ENCODE results near the gene LTBP3.

The LTBP3 gene

DNA sequence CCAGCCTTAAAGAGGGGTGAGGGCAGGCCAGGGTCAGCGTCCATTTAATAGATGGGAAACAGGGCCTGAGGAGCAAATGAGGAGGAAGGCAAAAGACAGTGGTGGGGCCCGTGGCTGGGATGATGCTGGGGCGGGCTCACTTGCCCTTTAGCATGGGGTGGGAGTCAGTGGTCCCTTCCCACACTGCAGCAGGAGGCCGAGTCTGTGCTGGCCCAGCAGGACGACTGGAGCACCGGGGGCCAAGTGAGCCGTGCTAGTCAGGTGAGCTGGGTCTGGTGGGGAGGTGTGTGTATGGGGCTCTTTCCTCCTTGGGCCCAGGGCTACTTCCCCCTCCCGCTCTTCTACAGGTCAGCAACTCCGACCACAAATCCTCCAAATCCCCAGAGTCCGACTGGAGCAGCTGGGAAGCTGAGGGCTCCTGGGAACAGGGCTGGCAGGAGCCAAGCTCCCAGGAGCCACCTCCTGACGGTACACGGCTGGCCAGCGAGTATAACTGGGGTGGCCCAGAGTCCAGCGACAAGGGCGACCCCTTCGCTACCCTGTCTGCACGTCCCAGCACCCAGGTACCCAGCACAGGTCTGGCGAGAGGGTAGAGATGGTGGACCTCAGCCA, 20.4 kb downstream of the LTBP3 start:
- H3K14ac ChIP-seq (ENCODE audit: low read length): no peak overlapping the region
- H3K4ac ChIP-seq (ENCODE audit: low read depth, low read length): no peak overlapping the region
- H2BK120ac ChIP-seq (ENCODE audit: insufficient read depth, low read length, poor library complexity): no peak overlapping the region
- H4K91ac ChIP-seq (ENCODE audit: low read depth, low read length): no peak overlapping the region
- H3K79me2 ChIP-seq (ENCODE audit: control insufficient read depth, insufficient read depth, low read length, poor library complexity): peaks cover 3% of the 10 kb centered on the region
- no peak overlapping the region for H2BK12ac ChIP-seq (ENCODE audit: low read length)
- no peak overlapping the region for H3K4me2 ChIP-seq (ENCODE audit: low read length)
- peaks cover 52 to 57% of the 10 kb centered on the region in 2 experiments for H3K36me3 ChIP-seq (ENCODE audit: control insufficient read depth in 1 of 2, insufficient read depth in 2 of 2, low read length in 2 of 2)
- H3K27me3 ChIP-seq (ENCODE audit: insufficient read depth, low read length): peaks cover 4% of the 10 kb centered on the region
- no peak overlapping the region for H3K9ac ChIP-seq (ENCODE audit: low read length)
- peaks cover 16% of the 10 kb centered on the region for H3K79me1 ChIP-seq (ENCODE audit: low read length)
- no peak overlapping the region for H3K23ac ChIP-seq (ENCODE audit: low read length)
- no peak for DNase-seq
- H4K12ac ChIP-seq (ENCODE audit: low read depth, low read length): no peak overlapping the region
- H2AK5ac ChIP-seq (ENCODE audit: low read length): no peak overlapping the region
- H3K9me3 ChIP-seq (ENCODE audit: insufficient read depth, low read depth, low read length): peaks cover 2% of the 10 kb centered on the region
- H2BK5ac ChIP-seq (ENCODE audit: low read depth, low read length, poor library complexity): no peak overlapping the region
- no CpG with 5 or more reads among the region's 18 CpGs for WGBS (ENCODE audit: extremely low coverage, insufficient coverage, insufficient read length)
- H3K4me1 ChIP-seq (ENCODE audit: control insufficient read depth in 1 of 2, insufficient read depth in 2 of 2, low read length in 2 of 2): peaks cover 21 to 30% of the 10 kb centered on the region in 2 experiments
- H4K8ac ChIP-seq (ENCODE audit: low read depth, low read length): no peak overlapping the region
- no peak overlapping the region for H3K27ac ChIP-seq (ENCODE audit: low read depth, low read length)
- H3K4me3 ChIP-seq (ENCODE audit: low read depth, low read length): no peak overlapping the region
- no peak overlapping the region for H3K18ac ChIP-seq (ENCODE audit: low read length)
- no peak overlapping the region for H2AFZ ChIP-seq (ENCODE audit: insufficient read depth, low read length, poor library complexity)

DNA sequence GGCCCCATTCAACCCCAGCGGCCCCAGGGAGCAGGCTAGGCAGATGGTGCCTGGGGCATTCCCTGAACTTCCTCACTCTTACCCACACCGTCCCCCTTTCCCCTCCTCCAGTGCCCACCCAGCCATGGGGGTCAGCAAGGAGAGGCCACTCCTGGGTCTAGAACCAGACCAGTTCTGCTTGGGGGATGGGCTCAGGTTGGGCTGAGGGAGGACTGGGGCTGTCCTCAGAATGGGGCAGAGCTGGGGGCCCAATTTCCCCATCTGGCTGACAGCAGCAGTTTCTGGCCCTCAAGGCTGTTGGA, 20.9 kb downstream of the LTBP3 start:
- no peak overlapping the region for H2BK5ac ChIP-seq (ENCODE audit: low read depth, low read length, poor library complexity)
- no peak overlapping the region for H3K4ac ChIP-seq (ENCODE audit: low read depth, low read length)
- H3K79me1 ChIP-seq (ENCODE audit: low read length): peaks cover 16% of the 10 kb centered on the region
- no peak overlapping the region for H3K14ac ChIP-seq (ENCODE audit: low read length)
- peaks cover 57 to 62% of the 10 kb centered on the region in 2 experiments for H3K36me3 ChIP-seq (ENCODE audit: control insufficient read depth in 1 of 2, insufficient read depth in 2 of 2, low read length in 2 of 2)
- H2BK120ac ChIP-seq (ENCODE audit: insufficient read depth, low read length, poor library complexity): no peak overlapping the region
- H3K18ac ChIP-seq (ENCODE audit: low read length): no peak overlapping the region
- no peak overlapping the region for H3K4me3 ChIP-seq (ENCODE audit: low read depth, low read length)
- no peak overlapping the region for H4K8ac ChIP-seq (ENCODE audit: low read depth, low read length)
- no peak overlapping the region for H2BK12ac ChIP-seq (ENCODE audit: low read length)
- WGBS (ENCODE audit: extremely low coverage, insufficient coverage, insufficient read length): no CpG with 5 or more reads among the region's 2 CpGs
- H2AK5ac ChIP-seq (ENCODE audit: low read length): no peak overlapping the region
- no peak for DNase-seq
- peaks cover 3% of the 10 kb centered on the region for H3K79me2 ChIP-seq (ENCODE audit: control insufficient read depth, insufficient read depth, low read length, poor library complexity)
- H3K9me3 ChIP-seq (ENCODE audit: insufficient read depth, low read depth, low read length): peaks cover 2% of the 10 kb centered on the region
- H3K27me3 ChIP-seq (ENCODE audit: insufficient read depth, low read length): peaks cover 4% of the 10 kb centered on the region
- no peak overlapping the region for H3K23ac ChIP-seq (ENCODE audit: low read length)
- H3K27ac ChIP-seq (ENCODE audit: low read depth, low read length): no peak overlapping the region
- H3K4me2 ChIP-seq (ENCODE audit: low read length): no peak overlapping the region
- no peak overlapping the region for H4K12ac ChIP-seq (ENCODE audit: low read depth, low read length)
- H3K9ac ChIP-seq (ENCODE audit: low read length): no peak overlapping the region
- H2AFZ ChIP-seq (ENCODE audit: insufficient read depth, low read length, poor library complexity): no peak overlapping the region
- no peak overlapping the region for H4K91ac ChIP-seq (ENCODE audit: low read depth, low read length)
- peaks cover 21 to 30% of the 10 kb centered on the region in 2 experiments for H3K4me1 ChIP-seq (ENCODE audit: control insufficient read depth in 1 of 2, insufficient read depth in 2 of 2, low read length in 2 of 2)

DNA sequence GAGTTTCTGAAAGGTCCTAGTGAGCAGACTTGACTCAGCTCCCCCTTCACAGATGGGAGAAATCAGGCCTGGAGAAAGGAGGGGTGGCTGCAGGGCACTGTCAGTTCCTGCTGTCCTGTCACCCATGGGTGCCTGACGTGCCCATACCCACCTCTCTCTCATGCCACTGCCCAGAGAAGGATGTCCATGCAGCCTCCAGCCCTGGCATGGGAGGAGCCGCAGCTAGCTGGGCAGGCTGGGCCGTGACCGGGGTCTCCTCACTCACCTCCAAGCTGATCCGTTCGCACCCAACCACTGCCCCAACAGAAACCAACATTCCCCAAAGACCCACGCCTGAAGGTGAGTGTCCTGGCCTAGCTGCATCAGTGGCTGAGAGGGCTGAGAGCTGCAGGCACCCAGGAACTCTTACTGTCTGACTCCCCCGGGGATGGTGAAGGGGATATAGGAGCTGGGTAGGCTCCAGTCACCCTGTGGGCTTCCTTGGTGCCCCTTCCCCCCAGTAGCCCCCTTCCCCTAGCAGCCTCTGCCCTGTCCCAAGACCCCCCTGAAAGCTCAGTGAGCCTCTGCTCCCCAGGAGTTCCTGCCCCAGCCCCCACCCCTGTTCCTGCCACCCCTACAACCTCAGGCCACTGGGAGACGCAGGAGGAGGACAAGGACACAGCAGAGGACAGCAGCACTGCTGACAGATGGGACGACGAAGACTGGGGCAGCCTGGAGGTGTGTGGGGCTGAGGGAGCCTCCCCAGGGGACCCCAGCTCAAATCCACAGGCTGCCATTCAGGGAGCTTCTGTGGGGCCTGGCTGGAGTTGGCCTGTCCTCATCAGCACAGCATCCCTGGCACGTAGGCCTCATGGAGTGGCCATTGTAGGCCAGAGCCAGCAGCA, 21.5 kb downstream of the LTBP3 start:
- peaks cover 4% of the 10 kb centered on the region for H3K27me3 ChIP-seq (ENCODE audit: insufficient read depth, low read length)
- peaks cover 3% of the 10 kb centered on the region for H3K79me2 ChIP-seq (ENCODE audit: control insufficient read depth, insufficient read depth, low read length, poor library complexity)
- H2BK120ac ChIP-seq (ENCODE audit: insufficient read depth, low read length, poor library complexity): no peak overlapping the region
- no peak overlapping the region for H3K27ac ChIP-seq (ENCODE audit: low read depth, low read length)
- no peak overlapping the region for H3K9ac ChIP-seq (ENCODE audit: low read length)
- peaks cover 60 to 65% of the 10 kb centered on the region in 2 experiments for H3K36me3 ChIP-seq (ENCODE audit: control insufficient read depth in 1 of 2, insufficient read depth in 2 of 2, low read length in 2 of 2)
- H4K12ac ChIP-seq (ENCODE audit: low read depth, low read length): no peak overlapping the region
- no CpG with 5 or more reads among the region's 12 CpGs for WGBS (ENCODE audit: extremely low coverage, insufficient coverage, insufficient read length)
- no peak overlapping the region for H3K4me3 ChIP-seq (ENCODE audit: low read depth, low read length)
- no peak overlapping the region for H2AFZ ChIP-seq (ENCODE audit: insufficient read depth, low read length, poor library complexity)
- peaks cover 2% of the 10 kb centered on the region for H3K9me3 ChIP-seq (ENCODE audit: insufficient read depth, low read depth, low read length)
- no peak overlapping the region for H4K8ac ChIP-seq (ENCODE audit: low read depth, low read length)
- no peak overlapping the region for H4K91ac ChIP-seq (ENCODE audit: low read depth, low read length)
- no peak overlapping the region for H3K4ac ChIP-seq (ENCODE audit: low read depth, low read length)
- H2BK5ac ChIP-seq (ENCODE audit: low read depth, low read length, poor library complexity): no peak overlapping the region
- H3K4me2 ChIP-seq (ENCODE audit: low read length): no peak overlapping the region
- no peak overlapping the region for H3K14ac ChIP-seq (ENCODE audit: low read length)
- no peak overlapping the region for H2AK5ac ChIP-seq (ENCODE audit: low read length)
- H3K18ac ChIP-seq (ENCODE audit: low read length): no peak overlapping the region
- DNase-seq: no peak
- no peak overlapping the region for H3K23ac ChIP-seq (ENCODE audit: low read length)
- H2BK12ac ChIP-seq (ENCODE audit: low read length): no peak overlapping the region
- peaks cover 16 to 25% of the 10 kb centered on the region in 2 experiments for H3K4me1 ChIP-seq (ENCODE audit: control insufficient read depth in 1 of 2, insufficient read depth in 2 of 2, low read length in 2 of 2)
- peaks cover 16% of the 10 kb centered on the region for H3K79me1 ChIP-seq (ENCODE audit: low read length)

- Histone ChIP-seq H3K79me2 (ENCODE audit: control insufficient read depth, insufficient read depth, low read length, poor library complexity) (no peaks in the 10 kb centered on the region), H3K4me2 (ENCODE audit: low read length) (no peak overlapping the region), H2BK12ac (ENCODE audit: low read length) (no peak overlapping the region), H3K4me3 (ENCODE audit: low read depth, low read length) (no peak overlapping the region), H3K9ac (ENCODE audit: low read length) (no peak overlapping the region), H4K91ac (ENCODE audit: low read depth, low read length) (no peak overlapping the region), H3K79me1 (ENCODE audit: low read length) (peaks cover 4% of the 10 kb centered on the region), H3K18ac (ENCODE audit: low read length) (no peak overlapping the region), H2BK5ac (ENCODE audit: low read depth, low read length, poor library complexity) (no peak overlapping the region), H2AFZ (ENCODE audit: insufficient read depth, low read length, poor library complexity) (no peak overlapping the region), H2AK5ac (ENCODE audit: low read length) (no peak overlapping the region), H3K4me1 (ENCODE audit: control insufficient read depth in 1 of 2, insufficient read depth in 2 of 2, low read length in 2 of 2) (peaks cover 7 to 11% of the 10 kb centered on the region in 2 experiments), H3K23ac (ENCODE audit: low read length) (no peak overlapping the region), H3K4ac (ENCODE audit: low read depth, low read length) (no peak overlapping the region), H4K8ac (ENCODE audit: low read depth, low read length) (no peak overlapping the region), H3K14ac (ENCODE audit: low read length) (no peak overlapping the region), H3K27me3 (ENCODE audit: insufficient read depth, low read length) (peaks cover 4% of the 10 kb centered on the region), H3K9me3 (ENCODE audit: insufficient read depth, low read depth, low read length) (peaks cover under 1% of the 10 kb centered on the region), H3K36me3 (ENCODE audit: control insufficient read depth in 1 of 2, insufficient read depth in 2 of 2, low read length in 2 of 2) (peaks cover 75 to 81% of the 10 kb centered on the region in 2 experiments), H4K12ac (ENCODE audit: low read depth, low read length) (no peak overlapping the region), H2BK120ac (ENCODE audit: insufficient read depth, low read length, poor library complexity) (no peak overlapping the region), H3K27ac (ENCODE audit: low read depth, low read length) (no peak overlapping the region)
- WGBS (ENCODE audit: extremely low coverage, insufficient coverage, insufficient read length): no CpG with 5 or more reads among the region's 9 CpGs
- DNase-seq: no peak
Observed at GRCh38 chr11:65535102-65535501, 23.1 kb downstream of the LTBP3 start.

Data from trophoblast cell (in vitro differentiated cells and primary cell).